IPS-NIHi11 (cell line): Measurements from ENCODE around the gene CABP2.
"Not testable (repeated sequence)": the region's sequence is repeated elsewhere in the genome, so short reads cannot be mapped to it uniquely, and the experiment has no call there.

Experiments used
- DNase-seq: peaks from one replicate; pipeline ENCODE4 v3.0.0; 2012; ENCODE audit warnings: mixed read lengths, low spot score

The CABP2 gene

GRCh38 chr11:67522844-67523555 is at the start of gene CABP2:
TSS of gene CABP2 (minus strand) at chr11:67523446. CDS start at chr11:67523326, 120 bp downstream.
- DNase-seq = no peak

GRCh38 chr11:67572747-67573419 is 49.6 kb upstream of the CABP2 start:
- peak; percentile 43 for DNase-seq

GRCh38 chr11:67572305-67572704 is 49.1 kb upstream of the CABP2 start:
- DNase-seq = no peak

GRCh38 chr11:67571443-67571842 is 48.2 kb upstream of the CABP2 start:
- peak; percentile 0 for DNase-seq

GRCh38 chr11:67564230-67564629 is 41.0 kb upstream of the CABP2 start:
- DNase-seq = peak; percentile 1

- not testable (repeated sequence) for DNase-seq
These were observed 40.5 kb upstream of the CABP2 start for GRCh38 chr11:67563705-67564114.

- peak; percentile 24 for DNase-seq
These were observed 39.9 kb upstream of the CABP2 start for GRCh38 chr11:67562963-67563704.

GRCh38 chr11:67561971-67562619 is 38.8 kb upstream of the CABP2 start:
- DNase-seq = peak; percentile 19

GRCh38 chr11:67558084-67558772 is 35.0 kb upstream of the CABP2 start:
- DNase-seq = peak; percentile 6

- DNase-seq = peak; percentile 1
These were observed 33.0 kb upstream of the CABP2 start for GRCh38 chr11:67556244-67556643.

GRCh38 chr11:67551697-67552096 is 28.5 kb upstream of the CABP2 start:
- DNase-seq = not testable (repeated sequence)

GRCh38 chr11:67551127-67551526 is 27.9 kb upstream of the CABP2 start:
- no peak for DNase-seq

GRCh38 chr11:67548555-67549110 is 25.4 kb upstream of the CABP2 start:
- no peak for DNase-seq

- DNase-seq = not testable (repeated sequence)
These were observed 24.9 kb upstream of the CABP2 start for GRCh38 chr11:67548112-67548511.

GRCh38 chr11:67545280-67545679 is 22.0 kb upstream of the CABP2 start:
- peak; percentile 77 for DNase-seq

GRCh38 chr11:67544616-67545242 is 21.5 kb upstream of the CABP2 start:
- DNase-seq = no peak

- no peak for DNase-seq
These were observed 20.3 kb upstream of the CABP2 start for GRCh38 chr11:67543585-67543984.

- DNase-seq = peak; percentile 51
These were observed 19.7 kb upstream of the CABP2 start for GRCh38 chr11:67542971-67543370.

GRCh38 chr11:67542169-67542568 is 18.9 kb upstream of the CABP2 start:
- no peak for DNase-seq

GRCh38 chr11:67541198-67541597 is 18.0 kb upstream of the CABP2 start:
- peak; percentile 55 for DNase-seq

GRCh38 chr11:67539550-67539949 is 16.3 kb upstream of the CABP2 start:
- DNase-seq = no peak
